NCI-H69 (cell line): ENCODE measurements around the gene BPIFB3.

Experiments used
- DNase-seq: peaks from one replicate; lab custom pipeline; 2025; lab: John Stamatoyannopoulos, UW

Gene BPIFB3

DNA sequence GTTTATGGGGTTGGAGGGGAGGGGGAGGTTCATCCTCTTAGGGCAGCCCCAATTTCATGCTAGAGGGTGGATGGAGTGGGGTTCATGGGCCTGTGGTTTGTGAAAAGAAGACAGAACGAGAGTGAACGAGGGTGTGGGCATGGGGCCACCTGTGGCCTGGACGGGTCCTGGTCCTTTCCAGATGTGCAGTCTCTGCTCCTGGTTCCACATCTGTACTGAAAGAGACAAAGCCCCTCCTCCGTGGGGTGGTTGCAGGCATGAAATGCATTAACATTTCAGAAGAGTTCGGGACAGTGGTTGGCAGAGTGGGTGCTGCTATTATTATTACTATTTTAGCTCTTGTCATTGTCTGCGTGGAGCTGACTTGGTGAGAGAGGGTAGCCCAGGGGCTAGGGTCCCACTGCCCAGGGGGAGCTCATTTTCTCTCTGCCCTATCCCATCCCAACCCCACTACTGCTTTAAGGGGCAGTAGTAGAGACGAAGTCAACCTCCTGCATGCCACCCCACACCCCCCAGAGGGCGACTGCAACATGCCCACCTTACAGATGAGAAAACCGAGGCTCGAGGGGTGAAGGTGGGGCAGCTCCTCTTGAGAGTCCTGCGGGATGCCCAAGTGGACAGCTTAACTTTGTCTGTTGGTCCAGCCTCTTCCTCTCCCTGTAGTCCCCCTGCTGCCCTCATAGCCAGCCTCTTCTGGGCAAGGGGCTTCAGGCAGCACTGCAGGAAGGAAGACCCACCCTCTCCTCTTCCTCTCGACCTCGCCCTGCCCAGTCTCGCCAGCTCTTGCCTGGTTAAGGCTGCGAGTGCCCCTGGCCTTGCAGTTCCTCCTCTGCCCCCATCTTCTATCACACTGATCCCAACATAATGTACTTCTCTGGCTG, 37.8 kb upstream of the BPIFB3 start:
- no peak for DNase-seq

DNA sequence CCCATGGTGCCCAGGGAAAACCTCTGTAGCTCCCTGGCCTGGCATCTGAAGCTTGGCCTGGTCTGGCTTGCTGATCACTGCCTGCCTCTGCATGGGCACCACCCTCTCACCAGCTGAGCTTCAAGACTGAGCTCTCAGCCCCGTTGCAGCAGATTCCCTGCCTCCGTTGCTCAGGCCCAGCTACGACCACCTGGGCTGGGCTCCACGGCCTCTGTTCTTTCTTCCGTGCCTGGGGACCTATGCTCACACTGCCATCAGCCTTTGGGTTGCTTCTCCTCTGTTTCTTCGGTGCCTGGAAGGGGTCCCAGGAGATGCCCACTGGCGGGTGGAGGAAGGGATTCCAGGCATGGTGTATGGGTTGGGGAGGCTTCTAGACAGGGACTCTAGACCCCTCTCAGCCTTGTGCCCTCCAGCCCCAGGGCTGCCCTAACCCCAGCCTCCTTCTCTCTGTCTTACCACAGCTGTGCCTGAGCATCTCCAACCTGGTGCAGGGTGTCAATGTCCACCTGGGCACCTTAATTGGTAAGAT, 37.1 kb upstream of the BPIFB3 start:
- no peak for DNase-seq

GRCh38 chr20:33017542-33017941, 36.2 kb upstream of the BPIFB3 start:
- DNase-seq: no peak

GRCh38 chr20:33018169-33018931, 35.4 kb upstream of the BPIFB3 start:
- DNase-seq: no peak

DNA sequence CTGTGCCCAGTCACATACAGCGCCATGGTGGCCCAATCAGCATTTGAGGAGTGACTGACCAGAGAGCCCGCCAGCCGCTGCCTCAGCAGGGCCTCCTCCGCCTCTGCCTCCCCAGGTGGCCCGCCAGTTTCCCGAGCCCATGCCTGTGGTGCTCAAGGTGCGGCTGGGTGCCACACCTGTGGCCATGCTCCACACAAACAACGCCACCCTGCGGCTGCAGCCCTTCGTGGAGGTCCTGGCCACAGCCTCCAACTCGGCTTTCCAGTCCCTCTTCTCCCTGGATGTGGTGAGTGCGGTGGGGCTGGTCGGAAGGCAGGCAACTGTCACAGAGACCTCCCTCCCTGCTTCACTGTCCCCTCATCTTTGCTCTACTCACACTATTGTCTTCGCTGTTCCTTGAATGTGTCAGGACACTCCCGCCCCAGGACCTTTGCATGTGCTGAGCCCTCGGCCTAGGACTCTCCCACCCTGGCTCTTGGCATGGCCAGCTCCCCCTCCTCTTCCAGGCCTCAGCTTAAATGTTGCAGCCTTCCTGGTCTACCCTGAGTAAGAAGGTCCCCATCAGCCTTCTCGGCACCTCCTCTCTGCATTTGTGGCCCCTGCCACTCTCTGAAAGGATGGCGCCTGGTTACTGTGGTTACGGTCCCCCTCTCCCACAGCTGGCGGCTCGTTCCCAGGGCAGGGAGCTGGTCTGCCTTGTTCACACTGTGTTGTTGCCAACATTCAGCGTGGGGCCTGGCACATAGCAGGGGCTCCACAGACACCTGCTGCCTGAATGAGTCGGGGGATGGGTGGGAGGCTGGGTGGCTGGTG, 34.0 kb upstream of the BPIFB3 start:
- DNase-seq: no peak

- DNase-seq: no peak
Measured at GRCh38 chr20:33020278-33021161, 33.2 kb upstream of the BPIFB3 start.

- DNase-seq: no peak
Measured at GRCh38 chr20:33021879-33022278, 31.8 kb upstream of the BPIFB3 start.

- no peak for DNase-seq
Measured at GRCh38 chr20:33022289-33022688, 31.4 kb upstream of the BPIFB3 start.

GRCh38 chr20:33022694-33023438, 30.8 kb upstream of the BPIFB3 start:
- DNase-seq: no peak

DNA sequence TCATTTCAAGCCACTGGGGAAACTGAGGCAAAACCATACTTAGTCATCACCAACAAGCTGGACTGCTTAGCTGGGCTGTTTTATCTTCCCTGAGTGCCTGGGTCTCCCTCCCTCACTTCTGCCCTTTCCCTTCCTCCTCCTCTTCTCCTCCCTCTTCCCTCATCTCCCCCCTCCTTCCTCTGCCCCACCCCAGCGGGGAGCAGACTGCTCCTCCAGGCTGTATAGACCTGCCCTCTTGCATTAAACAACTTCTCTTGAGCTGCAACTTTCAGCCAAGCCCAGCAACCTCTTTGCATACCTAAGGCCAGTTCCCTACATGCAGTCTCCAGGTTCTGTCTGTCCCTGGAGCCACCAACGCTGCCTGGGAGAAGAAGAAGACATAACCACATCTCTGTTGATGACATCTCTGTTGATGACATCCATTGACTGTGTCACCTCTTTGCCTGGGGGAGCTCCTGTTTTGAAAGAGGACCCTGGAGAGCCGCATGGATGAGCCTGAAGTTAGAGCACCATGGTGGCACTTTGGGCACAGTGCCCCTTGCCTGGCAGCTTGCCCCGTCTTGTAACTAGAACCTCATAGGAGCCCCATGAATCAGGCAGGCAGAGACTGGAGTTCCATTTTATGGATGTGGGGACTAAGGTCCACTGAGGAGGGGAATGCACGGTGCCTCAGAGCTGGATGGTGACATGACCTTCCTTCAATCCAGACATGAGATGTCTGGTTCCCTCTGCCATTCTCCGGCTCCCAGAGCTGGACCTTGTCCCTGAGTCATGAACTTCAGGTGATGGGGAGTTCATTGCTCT, 30.1 kb upstream of the BPIFB3 start:
- DNase-seq: no peak

DNA sequence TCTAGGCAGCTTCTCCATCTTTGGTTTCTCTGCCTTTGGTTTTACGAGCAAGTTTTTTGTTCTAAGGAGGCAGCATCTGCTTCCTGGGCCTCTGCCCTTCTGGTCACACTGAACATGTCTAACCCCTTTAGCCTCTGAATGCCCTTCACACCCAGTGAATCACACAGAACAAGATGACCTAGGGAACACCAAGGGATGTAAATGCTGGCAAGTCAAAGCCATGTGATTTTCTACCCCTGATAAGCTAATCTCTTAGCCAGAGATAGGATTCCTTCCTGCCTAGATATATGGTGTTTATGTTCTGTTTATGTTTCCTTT, 29.5 kb upstream of the BPIFB3 start:
- no peak for DNase-seq

DNA sequence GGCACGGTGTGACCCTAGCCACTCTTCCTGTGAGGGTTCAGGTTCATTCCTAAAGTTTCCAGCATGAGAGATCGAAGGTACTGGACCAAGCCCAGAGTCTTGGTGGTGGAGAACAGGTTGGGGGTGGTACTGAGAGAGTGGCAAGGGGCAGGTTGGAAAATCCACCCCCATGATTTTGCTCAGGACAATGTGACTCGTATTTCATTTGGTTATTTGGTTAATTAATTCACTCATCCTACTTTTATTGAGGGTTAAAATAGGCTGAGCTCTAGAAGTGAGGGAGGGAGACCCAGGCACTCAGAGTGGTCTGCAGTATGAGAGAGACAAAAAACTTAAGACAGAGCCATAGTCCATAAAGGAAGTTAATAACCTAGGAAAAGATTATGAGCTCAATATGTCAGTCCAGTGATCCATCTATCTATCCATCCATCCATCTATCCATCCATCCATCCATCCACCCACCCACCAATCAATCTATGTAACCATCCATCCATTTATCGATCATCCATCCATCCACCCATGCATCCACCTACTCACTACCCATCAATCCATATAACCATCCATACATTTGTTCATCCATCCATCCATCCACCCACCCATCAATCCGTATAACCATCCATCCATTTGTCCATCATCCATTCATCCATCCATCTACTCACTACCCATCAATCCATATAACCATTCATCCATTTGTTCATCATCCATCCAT, 28.9 kb upstream of the BPIFB3 start:
- DNase-seq: no peak

- DNase-seq: no peak
Measured at GRCh38 chr20:33025318-33025876, 28.3 kb upstream of the BPIFB3 start.

DNA sequence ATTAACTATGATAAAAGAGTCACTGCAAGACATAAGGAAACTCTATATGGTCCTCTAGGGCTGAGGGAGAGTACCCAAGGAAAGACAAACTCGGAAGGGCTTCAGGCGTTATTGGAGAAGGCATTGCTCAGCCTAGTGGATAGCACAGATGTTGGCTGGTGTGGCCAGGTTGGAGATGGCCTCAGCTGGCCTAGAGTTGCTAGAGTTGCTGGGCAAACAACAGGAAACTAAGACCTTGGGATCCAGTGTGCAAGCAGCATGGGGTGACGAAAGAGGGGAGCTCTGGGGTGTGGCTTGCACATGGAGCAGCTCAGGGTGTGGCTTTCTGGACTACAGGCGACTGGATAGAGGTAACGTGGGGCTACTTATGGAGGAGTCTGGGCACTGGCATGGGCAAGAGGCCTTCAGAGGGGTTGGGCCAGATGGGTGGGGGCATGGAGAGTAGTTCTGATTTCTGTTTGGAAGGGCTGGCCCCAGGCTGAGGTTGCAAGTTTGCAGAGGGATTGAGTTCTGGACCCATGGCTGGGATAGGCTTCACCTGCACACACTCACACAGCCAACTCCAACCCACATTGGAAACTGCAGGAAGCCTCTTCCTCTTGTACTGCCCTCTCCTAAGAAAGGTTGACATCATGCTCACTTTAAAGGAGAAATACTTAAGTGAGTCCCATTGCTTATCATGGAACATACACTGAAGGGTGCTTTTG, 27.5 kb upstream of the BPIFB3 start:
- no peak for DNase-seq

- no peak for DNase-seq
Measured at GRCh38 chr20:33026779-33027759, 26.6 kb upstream of the BPIFB3 start.

- no peak for DNase-seq
Measured at GRCh38 chr20:33027769-33028751, 25.6 kb upstream of the BPIFB3 start.
